Fibroblast of mammary gland (primary cell): ENCODE data around the gene CBR1.

Source experiments
- DNase-seq: peaks from one replicate; pipeline ENCODE4 v3.0.0-alpha.2; 2010; ENCODE audit warnings: low read depth
- H3K4me3 ChIP-seq: 2 replicates; pipeline ENCODE4 v1.5.1; 2011; ENCODE audit warnings: low read depth, mild to moderate bottlenecking, low read length, moderate library complexity; ENCODE audit not compliant: control insufficient read depth
- TF ChIP-seq, protein P1 (sequence below): conservative IDR thresholded peaks from 2 replicates; pipeline ENCODE4 v1.5.1; 2011; ENCODE audit warnings: low read depth, low read length, inconsistent platforms; ENCODE audit not compliant: control insufficient read depth, insufficient read depth

CBR1 gene

DNA sequence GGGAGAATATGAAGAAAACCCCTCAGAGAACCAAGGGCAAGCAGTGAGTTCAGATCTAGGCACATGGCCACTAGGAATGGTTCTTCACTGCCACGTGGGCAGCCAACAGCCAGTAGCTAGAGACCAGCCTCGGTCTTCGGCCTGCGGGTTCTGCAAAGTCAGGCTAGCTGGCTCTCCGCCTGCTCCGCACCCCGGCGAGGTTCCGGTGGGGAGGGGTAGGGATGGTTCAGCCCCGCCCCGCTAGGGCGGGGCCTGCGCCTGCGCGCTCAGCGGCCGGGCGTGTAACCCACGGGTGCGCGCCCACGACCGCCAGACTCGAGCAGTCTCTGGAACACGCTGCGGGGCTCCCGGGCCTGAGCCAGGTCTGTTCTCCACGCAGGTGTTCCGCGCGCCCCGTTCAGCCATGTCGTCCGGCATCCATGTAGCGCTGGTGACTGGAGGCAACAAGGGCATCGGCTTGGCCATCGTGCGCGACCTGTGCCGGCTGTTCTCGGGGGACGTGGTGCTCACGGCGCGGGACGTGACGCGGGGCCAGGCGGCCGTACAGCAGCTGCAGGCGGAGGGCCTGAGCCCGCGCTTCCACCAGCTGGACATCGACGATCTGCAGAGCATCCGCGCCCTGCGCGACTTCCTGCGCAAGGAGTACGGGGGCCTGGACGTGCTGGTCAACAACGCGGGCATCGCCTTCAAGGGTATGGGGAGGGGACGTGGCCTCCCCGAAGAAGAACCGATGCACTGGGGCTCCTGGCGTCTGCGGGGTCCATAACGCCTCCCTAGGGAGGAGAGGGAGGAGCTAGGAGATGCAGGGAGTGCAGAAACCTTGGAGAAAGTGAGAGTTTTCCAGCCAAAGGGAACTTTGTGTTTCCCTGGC, at the start of gene CBR1:
CBR1 (plus strand) TSS at position 312 of the 871 bp plus-strand sequence; CDS start at position 404, 92 bp downstream.
- peak; percentile 92 for DNase-seq
- peak within 1 kb of the TSS; percentile 77 for H3K4me3 ChIP-seq
- TF ChIP-seq, protein P1, sequence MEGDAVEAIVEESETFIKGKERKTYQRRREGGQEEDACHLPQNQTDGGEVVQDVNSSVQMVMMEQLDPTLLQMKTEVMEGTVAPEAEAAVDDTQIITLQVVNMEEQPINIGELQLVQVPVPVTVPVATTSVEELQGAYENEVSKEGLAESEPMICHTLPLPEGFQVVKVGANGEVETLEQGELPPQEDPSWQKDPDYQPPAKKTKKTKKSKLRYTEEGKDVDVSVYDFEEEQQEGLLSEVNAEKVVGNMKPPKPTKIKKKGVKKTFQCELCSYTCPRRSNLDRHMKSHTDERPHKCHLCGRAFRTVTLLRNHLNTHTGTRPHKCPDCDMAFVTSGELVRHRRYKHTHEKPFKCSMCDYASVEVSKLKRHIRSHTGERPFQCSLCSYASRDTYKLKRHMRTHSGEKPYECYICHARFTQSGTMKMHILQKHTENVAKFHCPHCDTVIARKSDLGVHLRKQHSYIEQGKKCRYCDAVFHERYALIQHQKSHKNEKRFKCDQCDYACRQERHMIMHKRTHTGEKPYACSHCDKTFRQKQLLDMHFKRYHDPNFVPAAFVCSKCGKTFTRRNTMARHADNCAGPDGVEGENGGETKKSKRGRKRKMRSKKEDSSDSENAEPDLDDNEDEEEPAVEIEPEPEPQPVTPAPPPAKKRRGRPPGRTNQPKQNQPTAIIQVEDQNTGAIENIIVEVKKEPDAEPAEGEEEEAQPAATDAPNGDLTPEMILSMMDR, result no peak

DNA sequence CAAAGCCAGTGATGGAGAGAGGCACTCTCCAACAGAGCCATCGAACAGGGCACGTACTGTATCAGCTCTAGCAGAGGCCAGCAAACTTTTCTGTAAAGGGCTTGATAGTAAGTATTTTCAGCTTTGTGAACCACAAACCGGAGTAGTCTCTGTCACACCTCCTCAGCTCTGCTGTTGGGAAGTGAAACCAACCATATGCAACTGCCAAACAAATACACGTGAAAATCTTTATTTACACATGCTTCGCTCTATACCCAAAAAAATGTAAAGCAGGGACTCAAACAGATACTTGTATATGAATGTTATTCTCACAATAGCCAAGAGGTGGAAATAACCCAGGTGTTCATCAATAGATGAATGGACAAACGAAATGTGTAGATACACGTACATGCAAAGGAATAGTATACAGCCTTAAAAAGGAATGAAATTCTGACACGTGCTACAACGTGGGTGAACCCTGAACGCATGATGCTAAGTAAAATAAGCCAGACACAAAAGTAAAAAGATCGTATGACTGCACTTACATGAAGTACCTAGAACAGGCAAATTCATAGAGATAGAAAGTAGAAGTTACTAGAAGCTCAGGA, 48.5 kb upstream of the CBR1 start:
- DNase-seq, result no peak
- no peak overlapping the region for H3K4me3 ChIP-seq
- TF ChIP-seq, protein P1, result no peak

DNA sequence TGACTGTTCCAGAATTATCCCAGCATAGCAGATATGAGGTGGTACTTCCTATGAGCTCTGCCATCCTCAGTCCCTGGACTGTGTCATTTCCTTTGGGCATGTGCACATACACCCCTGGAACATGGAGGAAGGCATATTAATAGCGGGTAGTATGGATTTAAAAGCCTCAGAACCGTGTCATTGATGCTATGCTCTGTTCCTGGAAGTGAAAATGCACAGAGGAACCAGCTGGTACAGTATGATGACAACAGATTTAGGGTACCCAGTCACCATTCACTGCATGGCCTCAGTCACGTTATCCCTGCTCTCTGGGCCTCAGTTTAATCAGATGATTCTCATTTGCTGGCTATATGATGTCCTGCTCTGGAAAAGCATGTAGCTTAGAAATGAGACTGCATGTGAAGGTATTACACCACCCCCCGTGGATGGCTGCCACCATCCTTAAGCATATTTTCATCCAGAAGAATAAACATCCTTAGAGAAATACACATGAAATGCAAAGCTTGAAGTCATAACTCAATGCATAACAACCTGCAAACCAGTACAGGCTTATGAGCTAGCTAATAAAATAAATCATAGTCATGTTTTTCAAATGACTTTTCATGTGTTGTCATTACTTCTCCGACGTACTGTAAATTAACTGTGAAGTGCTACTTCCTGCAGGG, 47.3 kb upstream of the CBR1 start:
- H3K4me3 ChIP-seq, result no peak overlapping the region
- DNase-seq, result no peak
- TF ChIP-seq, protein P1, result no peak

DNA sequence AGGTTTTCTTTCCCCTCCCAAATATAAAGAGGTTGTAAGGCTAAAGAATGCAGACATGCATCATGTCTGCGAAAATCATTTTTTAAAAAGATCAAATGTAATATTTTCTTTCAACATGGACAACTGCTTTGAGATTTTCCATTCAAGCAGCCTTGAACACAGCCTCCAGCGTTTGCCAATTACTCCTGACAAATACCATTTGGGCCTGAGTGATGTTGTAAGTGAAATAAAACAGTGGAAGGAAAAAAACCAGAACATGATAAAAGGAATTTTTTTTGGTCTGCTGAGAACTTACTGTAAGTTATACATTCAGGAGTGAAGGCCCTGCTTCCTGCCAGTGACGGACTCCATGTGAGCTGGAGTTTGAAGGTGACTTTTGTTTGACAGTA, 46.7 kb upstream of the CBR1 start:
- no peak overlapping the region for H3K4me3 ChIP-seq
- TF ChIP-seq, protein P1, result no peak
- DNase-seq, result no peak

DNA sequence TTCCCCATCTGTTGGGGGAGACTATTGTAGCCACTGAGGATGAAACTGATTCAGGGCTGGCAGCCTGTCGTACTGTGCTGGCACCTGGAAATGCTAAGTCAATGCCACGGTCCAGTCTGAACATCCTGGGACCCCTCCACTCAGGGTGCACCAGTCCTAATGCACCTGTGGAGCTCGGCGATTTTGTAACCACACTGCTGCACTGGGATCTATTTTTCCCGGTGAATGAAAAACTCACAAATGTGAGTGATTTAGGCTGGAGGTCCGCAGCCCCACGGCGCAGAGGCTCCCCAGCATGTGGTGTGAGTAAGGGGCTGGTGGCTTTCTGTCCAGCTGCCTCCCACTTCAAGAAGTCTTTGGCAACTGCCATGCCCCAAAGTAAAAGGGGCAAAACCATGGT, 45.0 kb upstream of the CBR1 start:
- no peak for DNase-seq
- TF ChIP-seq, protein P1, result no peak
- H3K4me3 ChIP-seq, result no peak overlapping the region

DNA sequence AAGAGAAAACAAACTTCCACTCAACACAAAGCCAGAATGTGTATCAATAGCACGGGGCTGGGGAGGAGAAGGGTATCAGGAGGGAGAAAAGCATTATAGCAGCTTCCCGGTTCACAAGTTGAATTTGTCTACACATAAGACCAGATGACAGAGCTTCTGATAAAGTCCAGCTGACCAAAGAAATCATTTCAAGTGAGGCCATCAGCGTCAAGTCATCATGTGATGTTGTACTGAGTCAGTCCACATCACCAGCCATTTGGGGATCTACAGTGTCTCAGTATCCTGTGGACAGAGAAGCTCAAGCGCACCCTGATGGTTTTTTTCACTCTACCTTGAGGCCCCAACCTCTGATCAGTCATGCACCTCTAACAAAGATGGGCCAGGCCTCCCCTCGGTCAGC, 42.5 kb upstream of the CBR1 start:
- TF ChIP-seq, protein P1, result no peak
- DNase-seq, result peak; percentile 79
- no peak overlapping the region for H3K4me3 ChIP-seq
